Fibroblast of lung (primary cell): ENCODE data around the gene LAGE3.

ENCODE experiments used
- CTCF ChIP-seq, 2 donors: IDR thresholded peaks in 1 of 2; conservative IDR thresholded peaks in 1 of 2; 1 replicate in 1 of 2; 2 replicates in 1 of 2; pipeline ENCODE4 v1.5.1; 2011 to 2012; ENCODE audit warnings: low read length in 2 of 2, control low read depth in 1 of 2, inconsistent platforms in 1 of 2, low read depth in 1 of 2, mild to moderate bottlenecking in 1 of 2
- EZH2 ChIP-seq: IDR thresholded peaks from 2 replicates; pipeline ENCODE4 v1.5.1; 2012; ENCODE audit warnings: low read length, control low read depth, mild to moderate bottlenecking; ENCODE audit errors: missing control alignments

- no peak for TF ChIP-seq CTCF (conservative IDR thresholded peaks at IDR 0.05 in 1 of 2, IDR thresholded peaks at IDR 0.05 in 1 of 2; ENCODE audit: low read depth in 1 of 2, low read length in 2 of 2)
- no peak for TF ChIP-seq EZH2
Observed at GRCh38 chrX:154449618-154450017, 29.5 kb downstream of the LAGE3 start.
